Activated CD8-positive, alpha-beta T cell treated with anti-CD3 and anti-CD28 coated beads for 36 hours (primary cell): ENCODE data around the gene TBL3. TPM values are rescaled to one million over a fixed set of nuclear protein-coding genes. Genes with fewer than 3 reads are reported as not detected.

ENCODE experiments used
- ATAC-seq: fragments of 200-7000 bp; cut with Tn5 transposase; one replicate; pipeline ENCODE4 v1.10.0; 2021; ENCODE audit warnings: mild to moderate bottlenecking, moderate library complexity
- CTCF ChIA-PET: fragments of 350-600 bp; sonication (Branson Sonifier 250); formaldehyde crosslinking; loops from one replicate; lab custom pipeline; 2021; ENCODE audit warnings: antibody characterized with exemption; lab: Charles Lee
- POLR2A ChIA-PET: fragments of 350-600 bp; sonication (Branson Sonifier 250); formaldehyde crosslinking; loops from one replicate; lab custom pipeline; 2021; ENCODE audit warnings: antibody characterized with exemption; lab: Charles Lee
- DNase-seq: peaks from one replicate; pipeline ENCODE4 v3.0.0-alpha.2; 2020
- H3K27ac Mint-ChIP-seq: one replicate; pipeline ENCODE4 v1.8.0; 2021; ENCODE audit warnings: mild to moderate bottlenecking, mixed read lengths
- H3K27me3 Mint-ChIP-seq: one replicate; pipeline ENCODE4 v1.8.0; 2021; ENCODE audit warnings: mixed read lengths
- H3K36me3 Mint-ChIP-seq: one replicate; pipeline ENCODE4 v1.8.0; 2021; ENCODE audit warnings: low read depth, mixed read lengths
- H3K4me1 Mint-ChIP-seq: one replicate; pipeline ENCODE4 v1.8.0; 2021; ENCODE audit warnings: low read depth, mixed read lengths
- H3K4me3 Mint-ChIP-seq: one replicate; pipeline ENCODE4 v1.8.0; 2021; ENCODE audit warnings: mild to moderate bottlenecking, moderate library complexity, mixed read lengths
- H3K9me3 Mint-ChIP-seq: one replicate; pipeline ENCODE4 v1.8.0; 2021; ENCODE audit warnings: mixed read lengths
- intact Hi-C: fragments of 100-400 bp; cut with micrococcal nuclease; formaldehyde crosslinking; loops from one replicate; pipeline ENCODE4 v1.10.0; 2022
- total RNA-seq, 2 experiments: library from RNA; stranded (reverse); gene quantifications; one replicate each; pipeline ENCODE4 v1.2.3, GENCODE V29; 2021
- TF ChIP-seq, protein P1 (sequence below): fragments of 200-600 bp; IDR thresholded peaks from one replicate; pipeline ENCODE4 v1.8.0; 2022; ENCODE audit warnings: antibody characterized with exemption, mild to moderate bottlenecking

The TBL3 gene
- total RNA-seq, 2 experiments from 2014 or later: 54.4 to 56.0 TPM

DNA sequence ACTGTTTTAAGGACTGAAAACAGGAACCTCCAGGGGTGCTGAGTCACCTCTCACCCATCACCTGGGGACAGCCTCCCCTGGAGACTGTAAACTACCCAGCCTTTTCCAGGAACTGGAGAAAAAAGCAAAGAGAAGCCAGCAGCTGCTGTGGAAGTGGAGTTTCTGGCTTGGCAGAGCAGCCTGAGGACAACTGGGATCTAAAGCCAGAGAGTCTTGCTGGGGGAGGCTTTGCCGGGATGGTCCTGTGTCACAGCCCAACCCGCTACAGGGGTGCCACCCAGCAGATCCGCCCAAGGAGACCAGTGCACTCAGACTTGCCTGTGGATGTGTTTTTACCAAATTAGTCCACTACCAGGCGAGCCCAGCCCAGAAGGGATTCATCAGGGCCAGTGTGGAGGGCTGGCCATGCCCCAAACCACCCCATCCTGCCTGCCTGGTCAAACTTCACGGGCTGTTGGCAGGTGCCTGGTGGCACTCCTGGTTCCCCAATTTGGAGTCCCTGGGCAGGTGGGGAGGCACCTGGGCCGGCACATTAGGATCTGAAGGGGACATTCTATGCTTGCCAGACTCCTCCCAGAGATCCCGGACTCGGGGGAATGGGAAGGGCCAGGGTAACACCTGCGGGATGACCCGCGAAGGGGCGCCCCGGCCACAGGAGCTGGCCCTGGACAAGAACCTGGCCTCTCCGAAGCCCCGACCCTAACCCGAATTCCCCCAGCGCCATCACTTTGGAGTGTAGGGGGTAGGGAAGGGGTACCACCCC is 29.6 kb upstream of the TBL3 start:
- Mint-ChIP-seq H3K4me1 (peaks cover 23% of the 10 kb centered on the region), H3K4me3 (peak overlapping the region; percentile 82), H3K27ac (peak overlapping the region; percentile 59), H3K36me3 (peaks cover 4% of the 10 kb centered on the region), H3K9me3 (no peaks in the 10 kb centered on the region), H3K27me3 (no peaks in the 10 kb centered on the region)
- intact Hi-C loops: no loop called here
- POLR2A ChIA-PET: interaction anchor here (0.6 to 9.2 kb wide), 2 partner anchors 21 to 1722 kb away, joined by 3 to 113 read pairs; partner anchors contain the start of genes NDUFB10, RNF151 and RPS2
- CTCF ChIA-PET: interaction anchor here (1.5 to 2.5 kb wide), 2 partner anchors 13 to 78 kb away, joined by 4 to 14 read pairs; no protein-coding TSS in a partner anchor
- DNase-seq (peak; percentile 31), ATAC-seq (no peak)
- TF ChIP-seq, protein P1, sequence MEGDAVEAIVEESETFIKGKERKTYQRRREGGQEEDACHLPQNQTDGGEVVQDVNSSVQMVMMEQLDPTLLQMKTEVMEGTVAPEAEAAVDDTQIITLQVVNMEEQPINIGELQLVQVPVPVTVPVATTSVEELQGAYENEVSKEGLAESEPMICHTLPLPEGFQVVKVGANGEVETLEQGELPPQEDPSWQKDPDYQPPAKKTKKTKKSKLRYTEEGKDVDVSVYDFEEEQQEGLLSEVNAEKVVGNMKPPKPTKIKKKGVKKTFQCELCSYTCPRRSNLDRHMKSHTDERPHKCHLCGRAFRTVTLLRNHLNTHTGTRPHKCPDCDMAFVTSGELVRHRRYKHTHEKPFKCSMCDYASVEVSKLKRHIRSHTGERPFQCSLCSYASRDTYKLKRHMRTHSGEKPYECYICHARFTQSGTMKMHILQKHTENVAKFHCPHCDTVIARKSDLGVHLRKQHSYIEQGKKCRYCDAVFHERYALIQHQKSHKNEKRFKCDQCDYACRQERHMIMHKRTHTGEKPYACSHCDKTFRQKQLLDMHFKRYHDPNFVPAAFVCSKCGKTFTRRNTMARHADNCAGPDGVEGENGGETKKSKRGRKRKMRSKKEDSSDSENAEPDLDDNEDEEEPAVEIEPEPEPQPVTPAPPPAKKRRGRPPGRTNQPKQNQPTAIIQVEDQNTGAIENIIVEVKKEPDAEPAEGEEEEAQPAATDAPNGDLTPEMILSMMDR: no peak

DNA sequence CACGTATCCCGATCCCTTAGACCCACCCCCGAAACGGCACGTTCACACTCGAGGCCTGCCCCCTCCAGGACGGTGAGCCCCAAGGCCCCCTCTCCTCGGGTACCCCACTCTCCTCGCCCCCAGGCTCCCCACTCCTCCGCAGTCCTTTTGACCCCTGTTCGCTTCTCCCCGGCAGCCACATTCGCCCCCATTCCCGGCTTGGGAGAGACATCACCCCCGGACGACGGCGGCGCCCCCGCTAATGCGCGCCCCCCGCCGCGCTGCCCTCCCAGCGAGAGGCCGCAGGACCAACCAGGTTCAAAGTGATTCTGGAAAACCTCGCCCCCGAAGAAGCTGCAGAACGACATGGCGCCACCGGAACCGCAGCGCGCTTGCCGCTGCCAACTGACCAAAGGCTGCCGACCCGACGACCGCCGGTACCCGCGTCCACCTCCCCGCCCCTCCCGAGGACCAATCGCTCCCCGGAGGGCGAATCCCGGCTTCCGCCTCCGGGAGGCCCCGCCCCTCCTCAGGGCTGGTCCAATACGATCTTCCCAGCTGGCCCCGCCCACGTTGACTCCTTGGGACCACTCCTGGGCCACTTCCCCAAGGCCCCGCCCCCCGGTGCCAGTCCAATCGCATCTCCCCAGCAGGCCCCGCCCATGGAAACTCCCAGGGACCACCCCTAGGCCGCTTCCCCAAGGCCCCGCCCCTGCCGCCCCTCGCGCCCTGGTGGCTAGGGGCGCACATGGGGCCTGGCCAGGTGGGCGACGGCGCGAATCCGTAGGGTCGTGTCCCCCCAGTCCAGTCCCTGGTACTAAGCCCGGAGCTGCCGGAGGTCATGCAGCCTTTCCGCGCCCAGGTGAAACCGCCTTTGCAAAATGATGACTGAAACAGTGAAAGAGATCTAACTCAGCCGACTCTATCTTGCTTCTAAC is 28.8 kb upstream of the TBL3 start, which contains the start of gene MSRB1:
TSS of gene MSRB1 (minus strand) at position 390 of the 917 bp plus-strand sequence. CDS start at position 347, 43 bp downstream.
- ATAC-seq (peak; percentile 99), DNase-seq (peak; percentile 100)
- POLR2A ChIA-PET: interaction anchor here (0.6 to 9.2 kb wide), 5 partner anchors 20 to 1721 kb away, joined by 3 to 113 read pairs (median 3); partner anchors contain the start of genes NDUFB10, RNF151 and RPS2
- CTCF ChIA-PET: interaction anchor here (1.0 to 1.5 kb wide), 5 partner anchors 10 to 237 kb away, joined by 3 to 8 read pairs (median 4); partner anchors contain the start of gene MAPK8IP3
- Mint-ChIP-seq H3K4me1 (peaks cover 23% of the 10 kb centered on the region), H3K27me3 (no peaks in the 10 kb centered on the region), H3K9me3 (no peaks in the 10 kb centered on the region), H3K27ac (peak within 1 kb of the TSS; percentile 86), H3K4me3 (peak within 1 kb of the TSS; percentile 82), H3K36me3 (peaks cover 4% of the 10 kb centered on the region)
- intact Hi-C loops: no loop called here
- TF ChIP-seq, protein P1: no peak

DNA sequence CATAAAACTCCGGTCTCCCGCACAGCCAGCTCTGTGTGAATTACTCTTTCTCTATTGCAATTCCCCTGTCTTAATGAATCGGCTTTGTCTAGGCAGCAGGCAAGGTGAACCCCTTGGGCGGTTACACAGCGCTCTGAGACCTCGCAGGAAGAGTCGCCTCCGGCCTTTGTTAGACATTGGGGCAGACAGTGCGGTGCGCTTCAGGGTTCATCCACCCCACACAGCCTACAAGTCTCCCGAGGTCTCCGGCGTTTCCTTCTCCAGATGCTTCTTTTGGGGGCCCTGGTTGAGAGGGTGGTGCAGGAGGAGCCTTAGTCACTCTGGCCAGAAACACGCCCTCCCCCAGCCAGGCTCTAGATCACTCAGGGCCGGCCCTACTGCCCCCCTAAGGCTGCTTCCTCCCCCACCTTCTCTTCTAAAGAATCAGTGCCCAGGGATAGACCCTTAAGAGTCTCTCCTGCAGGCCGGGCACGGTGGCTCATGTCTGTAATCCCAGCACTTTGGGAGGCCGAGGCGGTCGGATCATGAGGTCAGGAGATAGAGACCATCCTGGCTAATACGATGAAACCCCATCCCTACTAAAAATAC is 27.1 kb upstream of the TBL3 start:
- peaks cover 23% of the 10 kb centered on the region for H3K4me1 Mint-ChIP-seq
- no peaks in the 10 kb centered on the region for H3K36me3 Mint-ChIP-seq
- no peaks in the 10 kb centered on the region for H3K9me3 Mint-ChIP-seq
- H3K27ac Mint-ChIP-seq: no peak overlapping the region
- no peak for ATAC-seq
- ChIA-PET POLR2A (interaction anchor here (1.1 to 9.2 kb wide), 3 partner anchors 10 to 208 kb away, joined by 3 to 113 read pairs (median 4); partner anchors contain the start of genes NDUFB10, RNF151 and RPS2), CTCF (interaction anchor here (1.5 kb wide), 1 partner anchor 16 kb away, joined by 8 read pairs; no protein-coding TSS in a partner anchor)
- H3K4me3 Mint-ChIP-seq: peak overlapping the region; percentile 82
- H3K27me3 Mint-ChIP-seq: no peaks in the 10 kb centered on the region
- TF ChIP-seq, protein P1: no peak
- DNase-seq: no peak
- intact Hi-C loops: no loop called here

DNA sequence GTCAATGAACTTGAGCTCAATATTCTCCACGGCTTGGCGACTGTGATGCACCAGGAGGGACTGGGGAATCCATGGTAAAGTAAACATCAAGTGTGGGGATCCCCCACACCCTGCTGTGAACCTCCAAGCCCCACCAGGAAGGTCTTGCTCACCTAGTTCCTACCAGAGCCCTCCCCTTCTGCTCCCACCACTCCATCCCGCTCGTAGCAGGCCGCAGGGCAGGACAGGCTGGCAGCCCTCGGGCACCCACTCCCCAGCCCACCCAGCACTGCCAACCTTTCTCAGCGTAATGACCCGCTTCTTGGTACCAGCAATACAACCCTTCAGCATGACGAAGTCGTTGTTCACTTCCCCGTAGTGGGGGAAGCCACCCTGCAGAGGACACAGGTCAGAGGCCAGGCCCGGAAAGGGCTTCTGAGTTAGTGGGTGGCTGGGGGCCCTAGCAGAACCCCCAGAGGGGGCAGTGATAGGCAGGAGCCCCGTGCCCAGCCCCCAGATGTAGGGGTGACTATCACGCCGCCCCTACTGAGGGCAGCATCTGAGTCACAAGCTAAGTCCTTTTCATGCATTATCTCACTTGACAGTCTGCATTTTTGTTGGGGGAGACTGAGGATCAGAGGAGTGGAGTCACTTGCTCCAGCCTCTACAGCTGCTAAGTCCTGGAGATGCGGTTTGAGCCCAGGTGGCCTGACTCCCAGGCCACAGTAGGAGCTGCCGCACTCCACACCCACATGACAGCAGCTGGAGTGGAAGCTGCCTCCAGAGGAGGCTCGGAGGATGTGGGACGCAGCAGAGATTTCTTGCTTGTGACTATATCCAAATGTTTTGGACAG is 26.1 kb upstream of the TBL3 start:
- Mint-ChIP-seq H3K27me3 (no peaks in the 10 kb centered on the region), H3K36me3 (no peaks in the 10 kb centered on the region), H3K4me3 (no peak overlapping the region), H3K9me3 (no peaks in the 10 kb centered on the region), H3K27ac (no peak overlapping the region), H3K4me1 (peaks cover 23% of the 10 kb centered on the region)
- TF ChIP-seq, protein P1: no peak
- POLR2A ChIA-PET: interaction anchor here (0.9 to 9.2 kb wide), 4 partner anchors 11 to 207 kb away, joined by 3 to 113 read pairs (median 4); partner anchors contain the start of genes NDUFB10, RNF151 and RPS2
- no peak for ATAC-seq
- intact Hi-C loops: no loop called here
- CTCF ChIA-PET: interaction anchor here (1.2 kb wide), 1 partner anchor 19 kb away, joined by 3 read pairs; the partner anchor contains the start of gene RPS2
- no peak for DNase-seq
